ENCODE measurements around the gene BAMBI.

GRCh38 chr10:28681291-28681763 is 4.0 kb downstream of the BAMBI start:
- TF ChIP-seq, protein P1, sequence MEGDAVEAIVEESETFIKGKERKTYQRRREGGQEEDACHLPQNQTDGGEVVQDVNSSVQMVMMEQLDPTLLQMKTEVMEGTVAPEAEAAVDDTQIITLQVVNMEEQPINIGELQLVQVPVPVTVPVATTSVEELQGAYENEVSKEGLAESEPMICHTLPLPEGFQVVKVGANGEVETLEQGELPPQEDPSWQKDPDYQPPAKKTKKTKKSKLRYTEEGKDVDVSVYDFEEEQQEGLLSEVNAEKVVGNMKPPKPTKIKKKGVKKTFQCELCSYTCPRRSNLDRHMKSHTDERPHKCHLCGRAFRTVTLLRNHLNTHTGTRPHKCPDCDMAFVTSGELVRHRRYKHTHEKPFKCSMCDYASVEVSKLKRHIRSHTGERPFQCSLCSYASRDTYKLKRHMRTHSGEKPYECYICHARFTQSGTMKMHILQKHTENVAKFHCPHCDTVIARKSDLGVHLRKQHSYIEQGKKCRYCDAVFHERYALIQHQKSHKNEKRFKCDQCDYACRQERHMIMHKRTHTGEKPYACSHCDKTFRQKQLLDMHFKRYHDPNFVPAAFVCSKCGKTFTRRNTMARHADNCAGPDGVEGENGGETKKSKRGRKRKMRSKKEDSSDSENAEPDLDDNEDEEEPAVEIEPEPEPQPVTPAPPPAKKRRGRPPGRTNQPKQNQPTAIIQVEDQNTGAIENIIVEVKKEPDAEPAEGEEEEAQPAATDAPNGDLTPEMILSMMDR (IDR thresholded peaks at IDR 0.05): no peak
- no peak for TF ChIP-seq POLR2A (IDR thresholded peaks at IDR 0.05)

All from esophagus squamous epithelium (tissue), 4 donors.